Upper lobe of left lung (tissue), 6 donors: ENCODE data around the gene CLDN15. TPM values are rescaled to one million over a fixed set of nuclear protein-coding genes. Genes with fewer than 3 reads are reported as not detected.
"Not testable (repeated sequence)": the region's sequence is repeated elsewhere in the genome, so short reads cannot be mapped to it uniquely, and the experiment has no call there.

Experiments
- ATAC-seq, 2 donors: fragments of 200-7000 bp; cut with Tn5 transposase; one replicate each; pipeline ENCODE4 v1.9.1; 2022; ENCODE audit warnings: mild to moderate bottlenecking in 2 of 2, moderate library complexity in 2 of 2; ENCODE audit not compliant: low FRiP score in 2 of 2
- DNase-seq, 2 donors: peaks; one replicate each; pipeline ENCODE4 v3.0.0-alpha.2; 2019 to 2020
- H3K27ac ChIP-seq, 4 donors: fragments of 200-600 bp; sonication (generic); one replicate each; pipeline ENCODE4 v1.5.1; 2016 to 2019
- H3K27me3 ChIP-seq, 4 donors: fragments of 200-600 bp; sonication (generic); one replicate each; pipeline ENCODE4 v1.5.1; 2017 to 2019
- H3K36me3 ChIP-seq, 4 donors: fragments of 200-600 bp; sonication (generic); one replicate each; pipeline ENCODE4 v1.5.1; 2016 to 2019
- H3K4me1 ChIP-seq, 4 donors: fragments of 200-600 bp; sonication (generic); one replicate each; pipeline ENCODE4 v1.5.1; 2018 to 2019
- H3K4me3 ChIP-seq, 4 donors: fragments of 200-600 bp; sonication (generic); one replicate each; pipeline ENCODE4 v1.5.1; 2017 to 2019; ENCODE audit warnings: mild to moderate bottlenecking in 2 of 4, moderate library complexity in 1 of 4
- H3K9me3 ChIP-seq, 4 donors: fragments of 200-600 bp; sonication (generic); one replicate each; pipeline ENCODE4 v1.5.1; 2018 to 2019
- EP300 ChIP-seq, 4 donors: sonication (generic); formaldehyde crosslinking; IDR thresholded peaks; one replicate each; pipeline ENCODE4 v1.5.1; 2017; ENCODE audit warnings: antibody characterized with exemption in 4 of 4, control low read depth in 2 of 4
- POLR2A ChIP-seq, 4 donors: fragments of 450-650 bp; IDR thresholded peaks; one replicate each; pipeline ENCODE4 v1.5.1; 2016 to 2017; ENCODE audit warnings: antibody characterized with exemption in 4 of 4, mild to moderate bottlenecking in 2 of 4
- POLR2AphosphoS5 ChIP-seq, 2 donors: sonication (generic); formaldehyde crosslinking; IDR thresholded peaks; one replicate each; pipeline ENCODE4 v1.5.1; 2017; ENCODE audit warnings: antibody characterized with exemption in 2 of 2
- WGBS, 2 donors: methylation state at CpG; one replicate each; pipeline ENCODE4 v1.1.5; 2017 to 2018; 5-methylcytosine and 5-hydroxymethylcytosine counted together
- total RNA-seq, 6 donors: library from RNA; depleted of rRNA in 4 of 6; stranded (reverse); fragments of >200 nt in 4 of 6; gene quantifications; one replicate each; pipeline versions ENCODE4 v1.1.0 to v1.2.1, GENCODE V29; 2016 to 2021
- TF ChIP-seq, protein P1 (sequence below), 6 experiments: fragments of 450-650 bp in 4 of 6; fragments of 200-600 bp in 2 of 6; sonication (generic) in 2 of 6; IDR thresholded peaks; one replicate each; pipeline ENCODE4 v1.5.1; 2016 to 2019; ENCODE audit warnings: antibody characterized with exemption in 6 of 6
- donor health status: DM: no; HTN: no; CAD: no; lungs with moderate emphysema.
- donor health status: DM: no; HTN: yes; CAD: no; lungs with severe emphysema.

Gene CLDN15
- total RNA-seq, 6 donors from 2014 or later: 6.0 to 31.4 (median 8.8) TPM

DNA sequence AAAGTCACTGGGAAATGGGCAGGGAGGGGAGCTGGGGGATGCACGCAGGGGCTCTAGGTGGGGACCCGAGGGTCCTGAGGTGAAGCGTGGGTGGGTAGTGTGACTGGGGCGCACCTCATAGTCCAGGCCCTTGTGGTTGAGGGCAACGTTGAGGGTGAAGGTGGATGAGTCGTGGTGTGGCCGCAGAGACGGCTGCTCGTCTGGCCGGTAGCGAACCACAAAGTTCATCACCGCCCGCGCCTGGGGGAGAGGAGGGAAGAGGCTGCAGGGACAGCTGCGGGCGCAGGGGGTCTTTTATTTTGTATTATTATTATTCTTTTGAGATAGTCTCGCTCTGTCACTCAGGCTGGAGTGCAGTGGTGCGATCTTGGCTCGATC, 30.9 kb downstream of the CLDN15 start:
- H3K4me3 ChIP-seq: no peak overlapping the region
- 87 to 90% methylated on average over 19 of the region's 19 CpGs for WGBS, 2 donors
- DNase-seq (no peak), ATAC-seq (peak in 1 of 2 donors; percentile 23)
- peaks cover 0 to 11% (median 9%) of the 10 kb centered on the region in 4 donors for H3K27me3 ChIP-seq
- H3K4me1 ChIP-seq: peaks cover 0 to 8% (median 6%) of the 10 kb centered on the region in 4 donors
- TF ChIP-seq, protein P1, sequence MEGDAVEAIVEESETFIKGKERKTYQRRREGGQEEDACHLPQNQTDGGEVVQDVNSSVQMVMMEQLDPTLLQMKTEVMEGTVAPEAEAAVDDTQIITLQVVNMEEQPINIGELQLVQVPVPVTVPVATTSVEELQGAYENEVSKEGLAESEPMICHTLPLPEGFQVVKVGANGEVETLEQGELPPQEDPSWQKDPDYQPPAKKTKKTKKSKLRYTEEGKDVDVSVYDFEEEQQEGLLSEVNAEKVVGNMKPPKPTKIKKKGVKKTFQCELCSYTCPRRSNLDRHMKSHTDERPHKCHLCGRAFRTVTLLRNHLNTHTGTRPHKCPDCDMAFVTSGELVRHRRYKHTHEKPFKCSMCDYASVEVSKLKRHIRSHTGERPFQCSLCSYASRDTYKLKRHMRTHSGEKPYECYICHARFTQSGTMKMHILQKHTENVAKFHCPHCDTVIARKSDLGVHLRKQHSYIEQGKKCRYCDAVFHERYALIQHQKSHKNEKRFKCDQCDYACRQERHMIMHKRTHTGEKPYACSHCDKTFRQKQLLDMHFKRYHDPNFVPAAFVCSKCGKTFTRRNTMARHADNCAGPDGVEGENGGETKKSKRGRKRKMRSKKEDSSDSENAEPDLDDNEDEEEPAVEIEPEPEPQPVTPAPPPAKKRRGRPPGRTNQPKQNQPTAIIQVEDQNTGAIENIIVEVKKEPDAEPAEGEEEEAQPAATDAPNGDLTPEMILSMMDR (IDR thresholded peaks at IDR 0.05): no peak
- no peak for TF ChIP-seq POLR2A (IDR thresholded peaks at IDR 0.05)
- TF ChIP-seq EP300 (IDR thresholded peaks at IDR 0.05): no peak
- TF ChIP-seq POLR2AphosphoS5 (IDR thresholded peaks at IDR 0.05): no peak
- no peaks in the 10 kb centered on the region for H3K9me3 ChIP-seq
- H3K27ac ChIP-seq: no peak overlapping the region
- peaks cover 9 to 58% (median 44%) of the 10 kb centered on the region in 4 donors for H3K36me3 ChIP-seq

- H3K4me1 ChIP-seq: peaks cover 0 to 12% (median 9%) of the 10 kb centered on the region in 4 donors
- peak in 1 of 2 donors; percentile 24 for ATAC-seq
- H3K27ac ChIP-seq: no peak overlapping the region
- DNase-seq: peak in 1 of 2 donors; percentile 58
- peaks cover 0 to 17% (median 11%) of the 10 kb centered on the region in 4 donors for H3K27me3 ChIP-seq
- no peak overlapping the region for H3K4me3 ChIP-seq
- no peak for TF ChIP-seq POLR2AphosphoS5 (IDR thresholded peaks at IDR 0.05)
- TF ChIP-seq, protein P1 (IDR thresholded peaks at IDR 0.05): no peak
- TF ChIP-seq POLR2A (IDR thresholded peaks at IDR 0.05): no peak
- no peak for TF ChIP-seq EP300 (IDR thresholded peaks at IDR 0.05)
- peaks cover 5 to 53% (median 38%) of the 10 kb centered on the region in 4 donors for H3K36me3 ChIP-seq
- 86% methylated on average over 30 to 32 of the region's 32 CpGs for WGBS, 2 donors
- H3K9me3 ChIP-seq: no peaks in the 10 kb centered on the region
Observed at GRCh38 chr7:101205901-101206664, 31.5 kb downstream of the CLDN15 start.

DNA sequence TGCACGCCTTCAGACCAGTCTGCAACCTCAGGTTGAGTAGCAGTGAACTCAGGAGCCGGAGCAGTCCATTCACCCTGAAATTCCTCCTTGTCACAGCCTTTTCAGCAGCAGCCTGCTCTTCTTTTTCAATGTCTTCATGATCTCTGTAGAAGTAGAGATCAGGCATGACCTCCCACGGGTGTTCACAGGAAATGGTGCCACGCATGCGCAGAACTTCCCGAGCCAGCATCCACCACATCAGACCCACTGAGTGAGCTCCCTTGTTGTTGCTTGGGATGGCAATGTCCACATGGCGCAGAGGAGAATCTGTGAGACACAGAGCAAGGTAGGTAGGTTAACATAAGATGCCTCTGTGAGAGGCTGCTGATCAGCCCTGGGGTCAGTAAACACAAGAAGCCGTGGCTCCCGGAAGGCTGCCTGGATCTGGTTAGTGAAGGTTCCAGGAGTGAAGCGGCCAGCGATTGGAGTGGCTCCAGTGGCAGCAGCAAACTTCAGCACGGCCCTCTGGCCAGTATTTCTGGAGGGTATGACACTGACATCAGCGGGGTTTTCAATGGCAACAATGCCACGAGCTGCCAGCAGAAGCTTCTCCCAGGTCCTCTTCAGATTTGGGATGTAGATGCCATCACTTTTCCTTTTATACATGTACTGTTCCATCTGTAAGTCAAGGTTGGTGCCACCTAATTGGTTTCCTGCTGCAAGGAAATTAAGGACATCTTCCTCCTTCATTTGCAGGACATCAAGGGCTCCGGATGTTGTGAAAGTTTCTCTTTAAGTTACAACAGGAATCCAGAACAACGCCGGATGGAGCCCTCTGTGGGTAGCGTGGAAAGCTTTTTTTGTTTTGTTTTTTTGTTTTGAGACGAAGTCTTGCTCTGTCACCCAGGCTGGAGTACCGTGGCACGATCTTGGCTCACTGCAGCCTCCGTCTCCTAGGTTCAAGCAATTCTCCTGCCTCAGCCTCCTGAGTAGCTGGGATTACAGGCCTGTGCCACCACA, 33.6 kb downstream of the CLDN15 start:
- ATAC-seq: not testable (repeated sequence)
- peaks cover 0 to 23% (median 14%) of the 10 kb centered on the region in 4 donors for H3K27me3 ChIP-seq
- 60 to 61% methylated on average over 11 to 22 of the region's 22 CpGs for WGBS, 2 donors

DNA sequence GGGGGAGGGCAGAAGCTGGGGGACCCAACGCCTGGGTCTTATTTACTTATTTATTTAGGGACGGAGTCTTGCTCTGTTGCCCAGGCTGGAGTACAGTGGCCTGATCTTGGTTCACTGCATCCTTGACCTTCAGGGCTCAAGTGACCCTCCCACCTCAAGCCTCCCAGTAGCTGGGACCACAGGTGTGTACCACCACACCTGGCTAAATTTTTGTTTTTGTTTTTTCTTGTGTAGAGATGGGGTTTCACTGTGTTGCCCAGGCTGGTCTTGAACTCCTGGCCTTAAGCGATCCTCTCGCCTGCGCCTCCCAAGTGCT, 35.0 kb downstream of the CLDN15 start:
- Histone ChIP-seq H3K4me1 (peaks cover 0 to 12% (median 9%) of the 10 kb centered on the region in 4 donors), H3K9me3 (no peaks in the 10 kb centered on the region), H3K4me3 (no peak overlapping the region), H3K27ac (no peak overlapping the region), H3K27me3 (peaks cover 0 to 26% (median 14%) of the 10 kb centered on the region in 4 donors), H3K36me3 (peaks cover 0 to 17% (median 9%) of the 10 kb centered on the region in 4 donors)
- WGBS, 2 donors: 84 to 86% methylated on average over 5 of the region's 5 CpGs
- ATAC-seq: no peak
- DNase-seq: no peak
- TF ChIP-seq POLR2AphosphoS5 (IDR thresholded peaks at IDR 0.05): no peak
- TF ChIP-seq EP300 (IDR thresholded peaks at IDR 0.05): no peak
- TF ChIP-seq POLR2A (IDR thresholded peaks at IDR 0.05): no peak
- TF ChIP-seq, protein P1 (IDR thresholded peaks at IDR 0.05): no peak

More for the DNA sequence above, 33.6 kb downstream of the CLDN15 start:
- peaks cover 0 to 32% (median 21%) of the 10 kb centered on the region in 4 donors for H3K36me3 ChIP-seq
- not testable (repeated sequence) for H3K27ac ChIP-seq, DNase-seq, H3K4me3 ChIP-seq, H3K9me3 ChIP-seq
- H3K4me1 ChIP-seq: peaks cover 0 to 12% (median 9%) of the 10 kb centered on the region in 4 donors
